GM18520 (cell line): ENCODE data around the gene GRB14.

ENCODE experiments used
- ATAC-seq: cut with Tn5 transposase; IDR thresholded peaks from one replicate; pipeline ENCODE4 v1.9.1; 2021; ENCODE audit not compliant: unreplicated experiment

The GRB14 gene

GRCh38 chr2:164617466-164617865, 3.8 kb downstream of the GRB14 start:
- ATAC-seq = no peak

GRCh38 chr2:164613321-164613982, 7.8 kb downstream of the GRB14 start:
- no peak for ATAC-seq

- no peak for ATAC-seq
These were observed 11.5 kb downstream of the GRB14 start for GRCh38 chr2:164609790-164610189.

GRCh38 chr2:164606557-164606956, 14.7 kb downstream of the GRB14 start:
- no peak for ATAC-seq

- no peak for ATAC-seq
These were observed 16.0 kb downstream of the GRB14 start for GRCh38 chr2:164605295-164605694.

- ATAC-seq = no peak
These were observed 20.5 kb downstream of the GRB14 start for GRCh38 chr2:164600763-164601162.

GRCh38 chr2:164599954-164600589, 21.2 kb downstream of the GRB14 start:
- no peak for ATAC-seq

- no peak for ATAC-seq
These were observed 23.3 kb downstream of the GRB14 start for GRCh38 chr2:164597983-164598382.

- no peak for ATAC-seq
These were observed 26.3 kb downstream of the GRB14 start for GRCh38 chr2:164595031-164595430.

GRCh38 chr2:164593959-164594358, 27.3 kb downstream of the GRB14 start:
- ATAC-seq = no peak

GRCh38 chr2:164593541-164593940, 27.7 kb downstream of the GRB14 start:
- no peak for ATAC-seq

- no peak for ATAC-seq
These were observed 31.8 kb downstream of the GRB14 start for GRCh38 chr2:164589522-164589921.

- ATAC-seq = no peak
These were observed 40.2 kb downstream of the GRB14 start for GRCh38 chr2:164581050-164581449.

- ATAC-seq = no peak
These were observed 46.4 kb downstream of the GRB14 start for GRCh38 chr2:164574931-164575330.

GRCh38 chr2:164570475-164570874, 50.8 kb downstream of the GRB14 start:
- no peak for ATAC-seq

- no peak for ATAC-seq
These were observed 51.9 kb downstream of the GRB14 start for GRCh38 chr2:164569378-164569777.

GRCh38 chr2:164568317-164568716, 53.0 kb downstream of the GRB14 start:
- ATAC-seq = no peak

GRCh38 chr2:164567335-164567989, 53.8 kb downstream of the GRB14 start:
- ATAC-seq = no peak

- ATAC-seq = no peak
These were observed 55.9 kb downstream of the GRB14 start for GRCh38 chr2:164565359-164565758.

GRCh38 chr2:164562666-164563065, 58.6 kb downstream of the GRB14 start:
- ATAC-seq = no peak

- ATAC-seq = no peak
These were observed 59.3 kb downstream of the GRB14 start for GRCh38 chr2:164561991-164562390.

- no peak for ATAC-seq
These were observed 59.9 kb downstream of the GRB14 start for GRCh38 chr2:164561416-164561815.
